H9 (cell line): ENCODE results near the gene LYSMD2. TPM values are rescaled to one million over a fixed set of nuclear protein-coding genes. Genes with fewer than 3 reads are reported as not detected.

Experiments used
- DNase-seq: peaks from one replicate; pipeline ENCODE4 v3.0.0-alpha.2; 2017
- H2AFZ ChIP-seq: one replicate; pipeline ENCODE4 v1.6.1; 2013; ENCODE audit warnings: mild to moderate bottlenecking, low read length, control low read depth, moderate library complexity
- H2AK5ac ChIP-seq: 2 replicates; pipeline ENCODE4 v1.6.1; 2013; ENCODE audit warnings: low read length, control low read depth, mixed read lengths; ENCODE audit not compliant: insufficient read length
- H2BK120ac ChIP-seq: one replicate; pipeline ENCODE4 v1.6.1; 2013; ENCODE audit warnings: low read depth, mild to moderate bottlenecking, low read length, control low read depth, inconsistent platforms; ENCODE audit not compliant: poor library complexity, severe bottlenecking
- H2BK12ac ChIP-seq: 2 replicates; pipeline ENCODE4 v1.6.1; 2013; ENCODE audit warnings: low read length, control low read depth, mixed read lengths, low read depth; ENCODE audit not compliant: insufficient read length
- H2BK15ac ChIP-seq: 2 replicates; pipeline ENCODE4 v1.6.1; 2013; ENCODE audit warnings: low read depth, low read length, control low read depth
- H2BK20ac ChIP-seq: one replicate; pipeline ENCODE4 v1.6.1; 2013; ENCODE audit warnings: low read depth, mild to moderate bottlenecking, low read length, control low read depth, inconsistent platforms; ENCODE audit not compliant: poor library complexity, severe bottlenecking
- H2BK5ac ChIP-seq: 2 replicates; pipeline ENCODE4 v1.6.1; 2013; ENCODE audit warnings: low read length, control low read depth, mixed read lengths; ENCODE audit not compliant: insufficient read length
- H3K14ac ChIP-seq: 2 replicates; pipeline ENCODE4 v1.6.1; 2013; ENCODE audit warnings: low read length, control low read depth; ENCODE audit not compliant: insufficient read depth
- H3K18ac ChIP-seq: 2 replicates; pipeline ENCODE4 v1.6.1; 2013; ENCODE audit warnings: low read depth, mild to moderate bottlenecking, mixed read lengths, low read length, control low read depth; ENCODE audit not compliant: insufficient read length
- H3K23ac ChIP-seq: 2 replicates; pipeline ENCODE4 v1.6.1; 2013; ENCODE audit warnings: low read length, control low read depth, mixed read lengths, low read depth; ENCODE audit not compliant: insufficient read length
- H3K23me2 ChIP-seq: 2 replicates; pipeline ENCODE4 v1.6.1; 2013; ENCODE audit warnings: low read depth, mild to moderate bottlenecking, mixed read lengths, low read length, control low read depth; ENCODE audit not compliant: insufficient read length, poor library complexity, severe bottlenecking
- H3K27ac ChIP-seq: 2 replicates; pipeline ENCODE4 v1.5.1; 2013; ENCODE audit warnings: low read length, control low read depth, mixed read lengths, low read depth; ENCODE audit not compliant: insufficient read length
- H3K27me3 ChIP-seq: 2 replicates; pipeline ENCODE4 v1.6.1; 2013; ENCODE audit warnings: low read length, control low read depth, inconsistent platforms; ENCODE audit not compliant: insufficient read depth
- H3K4ac ChIP-seq: 2 replicates; pipeline ENCODE4 v1.6.1; 2013; ENCODE audit warnings: low read depth, mild to moderate bottlenecking, control low read depth, inconsistent platforms, low read length, moderate library complexity
- H3K4me1 ChIP-seq: 2 replicates; pipeline ENCODE4 v1.6.1; 2013; ENCODE audit warnings: low read length, control low read depth, inconsistent platforms; ENCODE audit not compliant: insufficient read depth
- H3K4me2 ChIP-seq: 2 replicates; pipeline ENCODE4 v1.6.1; 2013; ENCODE audit warnings: low read length, control low read depth, mixed read lengths; ENCODE audit not compliant: insufficient read length, insufficient read depth
- H3K56ac ChIP-seq: 2 replicates; pipeline ENCODE4 v1.6.1; 2013; ENCODE audit warnings: low read depth, mild to moderate bottlenecking, mixed read lengths, low read length, control low read depth; ENCODE audit not compliant: insufficient read length
- H3K79me1 ChIP-seq: 2 replicates; pipeline ENCODE4 v1.6.1; 2013; ENCODE audit warnings: low read depth, mild to moderate bottlenecking, moderate library complexity, low read length, control low read depth, inconsistent platforms; ENCODE audit not compliant: insufficient read depth, poor library complexity, severe bottlenecking
- H3K79me2 ChIP-seq: 2 replicates; pipeline ENCODE4 v1.6.1; 2013; ENCODE audit warnings: low read length, control low read depth, inconsistent platforms; ENCODE audit not compliant: insufficient read depth
- H3K9ac ChIP-seq: 2 replicates; pipeline ENCODE4 v1.6.1; 2013; ENCODE audit warnings: low read length, control low read depth, mixed read lengths; ENCODE audit not compliant: insufficient read length; ENCODE audit errors: extremely low read depth
- H3K9me3 ChIP-seq: one replicate; pipeline ENCODE4 v1.6.1; 2013; ENCODE audit warnings: low read depth, low read length, inconsistent platforms; ENCODE audit not compliant: control insufficient read depth
- H3T11ph ChIP-seq: one replicate; pipeline ENCODE4 v1.6.1; 2013; ENCODE audit warnings: mild to moderate bottlenecking, low read length, control low read depth, inconsistent platforms
- H4K20me1 ChIP-seq: one replicate; pipeline ENCODE4 v1.6.1; 2013; ENCODE audit not compliant: control insufficient read depth, insufficient read length, insufficient read depth
- H4K5ac ChIP-seq: 2 replicates; pipeline ENCODE4 v1.6.1; 2013; ENCODE audit warnings: low read depth, mild to moderate bottlenecking, mixed read lengths, low read length, control low read depth; ENCODE audit not compliant: insufficient read length
- H4K8ac ChIP-seq: replicated peaks from 2 replicates; pipeline ENCODE4 v1.6.1; 2013; ENCODE audit warnings: low read length, control low read depth, mixed read lengths, low read depth; ENCODE audit not compliant: insufficient read length
- H4K91ac ChIP-seq: 2 replicates; pipeline ENCODE4 v1.6.1; 2013; ENCODE audit warnings: low read depth, mild to moderate bottlenecking, moderate library complexity, mixed read lengths, low read length, control low read depth; ENCODE audit not compliant: insufficient read length
- H3K27ac Mint-ChIP-seq, 3 experiments: 2 replicates in 2 of 3; 3 replicates in 1 of 3; pipeline ENCODE4 v1.8.0; 2020 to 2021; ENCODE audit warnings: mixed read lengths in 3 of 3, mild to moderate bottlenecking in 1 of 3, moderate library complexity in 1 of 3
- H3K27me3 Mint-ChIP-seq: 2 replicates; pipeline ENCODE4 v1.8.0; 2021; ENCODE audit warnings: low read depth, mild to moderate bottlenecking, moderate library complexity, mixed read lengths
- H3K36me3 Mint-ChIP-seq, 3 experiments: 2 replicates in 2 of 3; 3 replicates in 1 of 3; pipeline ENCODE4 v1.8.0; 2020 to 2021; ENCODE audit warnings: low read depth in 3 of 3, mixed read lengths in 3 of 3; ENCODE audit not compliant: insufficient read depth in 1 of 3
- H3K4me1 Mint-ChIP-seq, 2 experiments: 2 replicates each; pipeline ENCODE4 v1.8.0; 2020; ENCODE audit warnings: mixed read lengths in 2 of 2
- H3K4me3 Mint-ChIP-seq, 2 experiments: 2 replicates in 1 of 2; 3 replicates in 1 of 2; pipeline ENCODE4 v1.8.0; 2020 to 2021; ENCODE audit warnings: mild to moderate bottlenecking in 2 of 2, mixed read lengths in 2 of 2, moderate library complexity in 1 of 2
- H3K9me3 Mint-ChIP-seq, 2 experiments: 2 replicates in 1 of 2; 3 replicates in 1 of 2; pipeline ENCODE4 v1.8.0; 2020; ENCODE audit warnings: mild to moderate bottlenecking in 2 of 2, mixed read lengths in 2 of 2, moderate library complexity in 1 of 2
- CTCF ChIP-seq: fragments of 200-600 bp; sonication (generic); conservative IDR thresholded peaks from 3 replicates; pipeline ENCODE4 v1.8.0; 2021; ENCODE audit warnings: antibody characterized with exemption, mild to moderate bottlenecking
- WGBS: extraction: QIAGEN DNeasy Blood & Tissue Kit; methylation state at CpG from one replicate; pipeline ENCODE4 v1.1.7; 2013; ENCODE audit warnings: missing lambda C conversion rate, low lambda C conversion rate, mixed read lengths; ENCODE audit not compliant: insufficient read length; ENCODE audit errors: extremely low coverage; 5-methylcytosine and 5-hydroxymethylcytosine counted together
- total RNA-seq: library from RNA; stranded (reverse); gene quantifications from 2 replicates; pipeline ENCODE4 v1.2.1, GENCODE V29; 2021

Gene LYSMD2
- total RNA-seq, 1 experiment from 2014 or later = 3.9 TPM

GRCh38 chr15:51681303-51681963 is 56.0 kb downstream of the LYSMD2 start, which contains the start of gene SCG3:
SCG3 (plus strand) TSS chr15:51681503; CDS start chr15:51681756, 253 bp downstream.
- Histone ChIP-seq H3K27ac (peak within 1 kb of the TSS; percentile 91), H2BK20ac (no peak within 1 kb of the TSS), H4K5ac (no peak within 1 kb of the TSS), H4K8ac (no peak within 1 kb of the TSS), H3K4me2 (peak within 1 kb of the TSS; percentile 66), H4K91ac (no peak within 1 kb of the TSS), H3K18ac (peak within 1 kb of the TSS; percentile 86), H2BK15ac (no peak within 1 kb of the TSS), H2BK12ac (no peak within 1 kb of the TSS), H3K23me2 (peaks cover 3% of the 10 kb centered on the region), H3K9me3 (no peaks in the 10 kb centered on the region), H3K4ac (no peak within 1 kb of the TSS), H4K20me1 (no peaks in the 10 kb centered on the region), H2AK5ac (no peak within 1 kb of the TSS), H2BK120ac (no peak within 1 kb of the TSS), H3K79me2 (no peaks in the 10 kb centered on the region), H3T11ph (no peak within 1 kb of the TSS), H3K27me3 (no peaks in the 10 kb centered on the region), H3K14ac (peak within 1 kb of the TSS; percentile 72; the same call in 1 of the 2 replicates), H3K56ac (no peak within 1 kb of the TSS), H3K79me1 (no peaks in the 10 kb centered on the region), H2BK5ac (no peak within 1 kb of the TSS), H3K4me1 (no peaks in the 10 kb centered on the region), H2AFZ (peak within 1 kb of the TSS; percentile 95), H3K9ac (peak within 1 kb of the TSS; percentile 97), H3K23ac (no peak within 1 kb of the TSS)
- no CpG with 5 or more reads among the region's 38 CpGs for WGBS
- Mint-ChIP-seq H3K36me3 (peaks cover 0 to 7% (median 5%) of the 10 kb centered on the region in 3 experiments; a peak in 2 of 7 replicates), H3K9me3 (no peaks in the 10 kb centered on the region), H3K4me1 (peaks cover 6 to 7% of the 10 kb centered on the region in 2 experiments), H3K27ac (peak within 1 kb of the TSS; percentile 92 to 98 (median 97)), H3K27me3 (peaks cover 9% of the 10 kb centered on the region), H3K4me3 (peak within 1 kb of the TSS; percentile 89 to 96)
- TF ChIP-seq CTCF = no peak
- peak; percentile 99 for DNase-seq
